Hematopoietic multipotent progenitor cell (in vitro differentiated cells): Measurements from ENCODE around the gene TAOK3. TPM values are rescaled to one million over a fixed set of nuclear protein-coding genes. Genes with fewer than 3 reads are reported as not detected.

Experiments
- DNase-seq, 3 donors: peaks; one replicate each; pipeline ENCODE4 v3.0.0-alpha.2; 2011 to 2015; ENCODE audit warnings: low read depth in 2 of 3, low spot score in 2 of 3
- total RNA-seq: library from RNA; depleted of rRNA; stranded (reverse); fragments of >200 nt; gene quantifications from one replicate; pipeline ENCODE4 v1.2.3, GENCODE V29; 2012

The TAOK3 gene
- total RNA-seq, 1 donor, result 94.8 TPM

DNA sequence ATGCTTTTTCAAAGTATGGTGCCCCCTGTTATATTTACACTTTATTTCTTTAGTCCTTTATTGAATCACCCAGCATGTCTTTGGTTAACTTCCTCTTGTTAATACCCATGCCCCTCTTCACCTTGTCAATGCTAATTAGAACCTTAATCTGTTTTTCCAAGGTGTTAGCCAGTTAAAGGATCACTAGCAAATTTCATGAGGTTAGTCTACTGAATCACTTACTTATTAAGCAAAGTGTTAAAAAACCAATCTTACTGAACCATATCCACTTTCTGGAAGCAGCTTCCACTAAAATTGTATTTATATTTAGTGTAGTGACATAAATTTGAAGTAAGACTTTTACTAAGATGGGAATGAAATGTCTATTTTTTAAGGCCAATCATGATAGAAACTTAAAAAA is 27.9 kb downstream of the TAOK3 start:
- no peak for DNase-seq

DNA sequence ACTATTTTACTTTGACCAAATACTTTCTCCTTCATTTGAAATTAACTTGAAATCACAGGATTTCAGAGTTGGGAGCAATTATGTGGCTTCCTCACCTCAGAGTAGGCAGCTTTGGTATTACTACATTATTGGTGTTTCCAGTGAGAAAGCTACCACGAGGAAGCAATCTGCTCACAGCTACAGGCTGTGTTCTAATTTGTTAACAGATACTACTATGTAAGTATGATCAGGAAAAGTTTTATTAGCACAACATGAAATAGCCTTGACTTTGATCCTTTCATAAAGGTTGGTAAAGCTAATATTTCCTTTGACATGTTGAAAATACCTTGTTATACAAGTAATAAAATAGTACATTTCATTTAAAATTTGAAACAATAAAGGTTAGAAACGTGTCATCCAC is 30.6 kb downstream of the TAOK3 start:
- DNase-seq, result no peak

- DNase-seq, result no peak
These were observed 35.4 kb downstream of the TAOK3 start for GRCh38 chr12:118337194-118337838.

DNA sequence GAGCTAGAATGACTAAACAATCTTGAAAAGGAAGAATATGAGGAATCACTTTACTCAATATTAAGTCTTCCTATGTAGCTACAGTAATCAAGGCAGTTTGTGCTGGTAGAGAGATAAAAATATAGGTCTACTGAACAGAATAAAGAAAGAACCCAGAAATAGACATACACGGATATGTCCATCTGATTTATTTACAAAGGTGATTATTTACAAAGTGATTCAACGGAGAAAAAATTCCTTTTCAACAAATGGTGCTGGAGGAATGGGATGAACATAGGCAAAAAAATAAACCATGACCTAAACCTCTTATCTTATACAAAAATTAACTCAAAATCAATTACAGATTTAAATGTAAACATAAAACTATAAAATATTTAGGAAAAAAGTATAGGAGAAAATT is 36.6 kb downstream of the TAOK3 start:
- no peak for DNase-seq

DNA sequence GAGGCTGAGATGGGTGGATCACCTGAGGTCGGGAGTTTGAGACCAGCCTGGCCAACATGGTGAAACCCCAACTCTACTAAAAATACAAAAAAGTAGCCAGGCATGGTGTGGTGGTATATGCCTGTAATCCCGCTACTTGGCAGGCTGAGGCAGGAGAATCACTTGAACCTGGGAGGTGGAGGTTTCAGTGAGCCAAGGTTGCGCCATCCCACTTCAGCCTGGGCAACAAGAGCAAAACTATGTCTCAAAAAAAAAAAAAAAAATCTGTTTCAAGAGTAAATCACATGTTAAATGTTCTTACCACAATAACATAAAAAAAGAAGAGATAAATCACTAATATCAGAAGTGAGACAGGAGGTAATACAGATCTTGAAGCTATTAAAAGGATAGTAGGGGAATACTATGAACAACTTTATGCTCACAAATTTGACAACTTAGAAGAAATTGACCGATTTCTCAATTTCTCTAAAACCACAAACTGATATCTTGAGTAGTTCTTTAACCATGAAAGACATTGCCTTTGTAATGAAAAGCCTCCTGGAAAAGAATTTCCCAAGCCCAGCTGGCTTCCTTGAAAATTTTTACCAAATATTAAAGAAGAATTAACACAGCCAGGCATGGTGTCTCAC is 37.7 kb downstream of the TAOK3 start:
- no peak for DNase-seq

GRCh38 chr12:118334241-118334640 is 38.5 kb downstream of the TAOK3 start:
- DNase-seq, result no peak

GRCh38 chr12:118332511-118332910 is 40.2 kb downstream of the TAOK3 start:
- DNase-seq, result peak in 1 of 3 donors; percentile 50

DNA sequence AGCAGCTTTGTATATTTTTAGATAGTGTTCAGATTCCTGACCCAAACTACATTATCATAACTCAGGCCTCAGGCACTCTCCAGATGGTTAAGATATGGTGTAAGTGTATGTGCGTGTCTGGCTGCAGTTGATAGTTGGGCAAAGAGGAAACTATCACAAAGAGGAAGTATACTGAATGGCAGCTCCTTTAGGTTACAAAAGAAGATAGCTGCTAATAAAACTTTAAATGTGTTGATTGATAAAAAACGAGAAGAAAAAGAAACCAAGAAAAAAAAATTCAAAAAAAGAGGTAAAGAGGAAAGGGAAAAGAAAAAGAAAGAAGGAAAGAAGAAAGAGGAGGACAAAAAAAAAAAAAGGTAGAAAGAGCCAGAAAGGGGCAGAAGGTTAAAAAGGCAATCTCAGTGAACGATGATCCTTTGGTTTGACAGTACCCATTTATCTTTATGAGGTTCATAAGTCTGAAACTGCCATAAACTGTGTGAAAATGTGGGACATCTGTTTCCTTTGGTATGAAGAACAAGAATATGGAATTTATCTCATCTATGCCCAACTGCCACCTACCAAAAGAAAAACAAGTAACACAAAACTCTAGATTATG is 42.2 kb downstream of the TAOK3 start:
- DNase-seq, result peak in 2 of 3 donors; percentile 91 to 98

DNA sequence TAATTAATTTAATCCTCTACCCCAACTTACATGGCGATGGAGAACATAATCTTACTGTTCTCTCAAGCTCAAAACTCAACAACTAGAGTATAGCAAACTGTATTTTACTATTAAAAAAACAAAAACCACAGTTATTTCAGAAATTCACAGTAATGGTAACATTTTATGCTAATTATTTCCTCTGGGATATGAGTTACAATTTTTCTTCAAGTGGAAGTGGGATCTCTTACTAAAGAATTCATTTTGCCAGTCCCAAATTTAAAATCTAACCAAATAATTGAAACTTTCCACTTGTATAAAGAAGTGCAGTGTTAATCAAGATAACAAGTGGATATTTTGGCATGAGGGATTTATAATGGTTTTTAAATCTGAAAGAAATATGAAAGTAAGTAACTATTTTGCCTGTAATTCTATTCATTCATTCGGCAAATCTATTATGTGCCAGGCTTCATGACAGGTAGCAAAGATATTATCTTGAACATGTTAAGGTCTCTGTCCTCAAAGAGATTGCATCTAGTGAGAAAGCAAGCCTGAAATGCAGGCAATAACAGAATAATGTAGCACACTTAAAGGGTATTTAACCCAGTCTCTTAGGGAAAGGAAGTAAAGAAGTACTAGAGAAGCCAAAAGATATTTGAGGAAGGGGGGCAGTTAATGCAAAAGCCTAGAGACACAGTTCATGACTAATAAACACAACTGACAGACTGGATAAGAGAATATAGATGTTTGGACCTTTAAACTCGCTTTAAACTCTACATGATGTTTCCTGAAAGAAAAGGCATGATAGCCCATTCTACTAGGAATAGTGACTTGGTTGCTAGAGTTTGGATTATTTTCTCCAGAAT is 44.0 kb downstream of the TAOK3 start:
- DNase-seq, result peak in 1 of 3 donors; percentile 48

DNA sequence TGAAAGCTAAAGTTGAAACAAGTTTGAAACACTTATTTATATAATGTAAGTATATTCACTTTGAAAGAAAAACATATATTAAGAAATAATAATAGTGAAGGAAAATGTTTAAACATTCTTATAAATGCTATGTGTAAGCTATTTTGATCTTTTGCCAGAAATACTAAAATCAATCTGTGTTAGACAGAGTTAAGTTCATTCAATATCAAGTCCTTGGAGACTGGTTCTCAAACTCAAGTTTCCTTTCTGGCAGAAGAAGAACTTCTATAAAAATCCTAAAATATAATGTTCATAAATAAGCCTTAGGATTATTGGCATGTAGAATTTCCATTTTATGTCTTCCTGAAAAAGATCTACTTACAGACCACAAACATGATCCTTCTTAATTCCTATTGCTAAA is 45.3 kb downstream of the TAOK3 start:
- no peak for DNase-seq

GRCh38 chr12:118326991-118327390 is 45.7 kb downstream of the TAOK3 start:
- no peak for DNase-seq

DNA sequence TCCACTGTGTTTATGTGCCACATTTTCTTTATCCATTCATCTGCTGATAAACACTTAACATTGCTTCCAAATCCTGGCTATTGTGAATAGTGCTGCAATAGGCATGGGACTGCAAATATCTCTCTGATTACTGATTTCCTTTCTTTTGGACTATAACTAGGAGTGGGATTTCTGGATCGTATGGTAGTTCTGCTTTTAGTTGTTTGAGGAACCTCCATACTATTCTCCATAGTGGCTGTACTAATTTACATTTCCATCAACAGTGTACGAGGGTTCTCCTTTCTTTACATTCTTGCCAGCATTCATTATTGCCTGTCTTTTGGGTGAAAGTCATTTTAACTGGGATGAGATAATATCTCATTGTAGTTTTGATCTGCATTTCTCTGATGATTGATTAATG is 47.6 kb downstream of the TAOK3 start:
- DNase-seq, result no peak

- DNase-seq, result no peak
These were observed 53.1 kb downstream of the TAOK3 start for GRCh38 chr12:118319627-118320026.

DNA sequence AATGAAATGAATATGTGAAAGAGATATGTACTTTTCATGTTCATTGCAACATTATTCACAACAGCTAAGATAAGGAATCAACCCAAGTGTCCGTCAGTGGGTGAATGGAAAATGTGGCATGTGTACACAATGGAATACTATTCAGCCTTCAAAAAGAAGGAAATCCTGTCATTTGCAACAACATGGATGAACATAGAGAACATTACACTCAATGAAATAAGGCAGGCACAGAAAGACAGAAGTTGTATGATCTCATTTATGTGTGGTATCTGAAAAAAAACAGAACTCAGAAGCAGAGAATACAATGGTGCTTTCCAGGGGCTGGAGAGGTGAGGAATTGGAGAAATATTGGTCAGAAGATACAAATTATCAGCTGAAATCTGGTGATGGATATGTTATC is 54.0 kb downstream of the TAOK3 start:
- DNase-seq, result no peak

- no peak for DNase-seq
These were observed 55.0 kb downstream of the TAOK3 start for GRCh38 chr12:118317729-118318128.

GRCh38 chr12:118315821-118316220 is 56.9 kb downstream of the TAOK3 start:
- DNase-seq, result no peak

- no peak for DNase-seq
These were observed 60.1 kb downstream of the TAOK3 start for GRCh38 chr12:118312578-118312977.

DNA sequence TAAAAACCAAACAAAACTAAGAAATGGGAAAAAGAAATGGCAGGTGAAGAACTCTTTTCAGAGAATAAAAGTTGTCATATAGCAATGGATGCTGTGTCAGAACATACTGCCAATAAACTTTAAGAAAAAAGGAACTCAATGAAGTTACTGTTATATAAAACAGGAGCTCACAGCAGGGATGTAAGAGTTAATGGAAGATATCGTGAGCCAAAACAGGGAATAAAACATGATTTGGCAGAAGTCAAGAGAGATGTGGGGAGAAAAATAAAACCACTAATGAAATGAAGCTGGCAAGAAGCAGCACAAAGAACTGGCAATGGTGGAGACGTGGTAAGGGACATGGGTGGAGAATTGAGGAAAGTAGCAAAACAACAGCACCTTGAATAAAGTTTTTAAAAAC is 61.0 kb downstream of the TAOK3 start:
- DNase-seq, result peak in 1 of 3 donors; percentile 36

DNA sequence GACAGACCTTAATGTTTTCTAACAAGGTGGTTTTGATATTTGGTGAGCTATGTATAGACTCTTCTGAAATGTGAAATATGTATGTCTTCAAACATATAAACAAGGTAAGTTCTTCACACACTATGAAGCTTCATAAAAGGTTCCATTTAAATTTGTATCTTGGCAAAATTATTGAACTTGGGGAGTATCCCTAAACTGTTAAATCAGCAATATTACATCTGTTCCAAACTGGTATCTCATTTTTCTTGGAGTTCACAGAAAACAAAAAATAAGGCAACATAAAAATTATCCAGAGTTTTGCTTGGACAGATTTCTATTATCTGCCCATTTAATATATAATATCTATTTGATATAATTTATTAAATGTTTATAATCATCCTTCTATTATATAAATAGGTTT is 62.4 kb downstream of the TAOK3 start:
- no peak for DNase-seq

- DNase-seq, result peak in 2 of 3 donors; percentile 65 to 87
These were observed 64.7 kb downstream of the TAOK3 start for GRCh38 chr12:118308006-118308405.
